ENCODE results near the gene HUS1B.
"Not testable (repeated sequence)": the region's sequence is repeated elsewhere in the genome, so short reads cannot be mapped to it uniquely, and the experiment has no call there.

Gene HUS1B

GRCh38 chr6:701700-702479 lies 45.0 kb upstream of the HUS1B start:
- no peak overlapping the region for H3K27ac ChIP-seq
- H3K4me3 ChIP-seq = no peak overlapping the region
- no peaks in the 10 kb centered on the region for H3K4me1 ChIP-seq
- no peaks in the 10 kb centered on the region for H3K9me3 ChIP-seq
- intact Hi-C loops (cut with DNase I; ENCODE audit: low total_unique reads) = no loop called here
- H3K27me3 ChIP-seq = peaks cover 0 to 9% of the 10 kb centered on the region in 2 donors
- TF ChIP-seq CTCF (IDR thresholded peaks at IDR 0.05) = no peak
- H3K36me3 ChIP-seq = no peaks in the 10 kb centered on the region
- DNase-seq = no peak

- peaks cover 0 to 9% of the 10 kb centered on the region in 2 donors for H3K27me3 ChIP-seq
- TF ChIP-seq CTCF (IDR thresholded peaks at IDR 0.05) = no peak
- H3K4me1 ChIP-seq = no peaks in the 10 kb centered on the region
- no peak overlapping the region for H3K4me3 ChIP-seq
- no peak overlapping the region for H3K27ac ChIP-seq
- DNase-seq = no peak
- no peaks in the 10 kb centered on the region for H3K9me3 ChIP-seq
- intact Hi-C loops (cut with DNase I; ENCODE audit: low total_unique reads) = no loop called here
- H3K36me3 ChIP-seq = no peaks in the 10 kb centered on the region
Observed at GRCh38 chr6:701215-701614, 44.3 kb upstream of the HUS1B start.

- Histone ChIP-seq H3K4me1 (no peaks in the 10 kb centered on the region), H3K9me3 (no peaks in the 10 kb centered on the region), H3K27ac (no peak overlapping the region), H3K27me3 (peaks cover 0 to 9% of the 10 kb centered on the region in 2 donors), H3K36me3 (no peaks in the 10 kb centered on the region), H3K4me3 (no peak overlapping the region)
- no peak for TF ChIP-seq CTCF (IDR thresholded peaks at IDR 0.05)
- intact Hi-C loops (cut with DNase I; ENCODE audit: low total_unique reads) = no loop called here
- no peak for DNase-seq
Observed at GRCh38 chr6:700490-700889, 43.6 kb upstream of the HUS1B start.

GRCh38 chr6:699319-699718 lies 42.4 kb upstream of the HUS1B start:
- TF ChIP-seq CTCF (IDR thresholded peaks at IDR 0.05) = no peak

GRCh38 chr6:694431-695126 lies 37.7 kb upstream of the HUS1B start:
- H3K27me3 ChIP-seq; H3K36me3 ChIP-seq; DNase-seq; intact Hi-C loops (cut with DNase I; ENCODE audit: low total_unique reads); H3K4me3 ChIP-seq; H3K27ac ChIP-seq; H3K9me3 ChIP-seq: not testable (repeated sequence)
- H3K4me1 ChIP-seq = peaks cover 0 to 21% (median 13%) of the 10 kb centered on the region in 4 donors

More at GRCh38 chr6:699319-699718, 42.4 kb upstream of the HUS1B start:
- no peak for DNase-seq
- no peaks in the 10 kb centered on the region for H3K36me3 ChIP-seq
- H3K4me3 ChIP-seq = no peak overlapping the region
- no peaks in the 10 kb centered on the region for H3K4me1 ChIP-seq
- H3K27ac ChIP-seq = no peak overlapping the region
- intact Hi-C loops (cut with DNase I; ENCODE audit: low total_unique reads) = no loop called here
- no peaks in the 10 kb centered on the region for H3K9me3 ChIP-seq
- H3K27me3 ChIP-seq = peaks cover 0 to 9% of the 10 kb centered on the region in 2 donors

- peak overlapping the region; percentile 80 to 96 for H3K4me3 ChIP-seq
- H3K4me1 ChIP-seq = peaks cover 0 to 21% (median 13%) of the 10 kb centered on the region in 4 donors
- intact Hi-C loops (cut with DNase I; ENCODE audit: low total_unique reads) = no loop called here
- no peaks in the 10 kb centered on the region for H3K27me3 ChIP-seq
- H3K27ac ChIP-seq = no peak overlapping the region
- TF ChIP-seq CTCF (IDR thresholded peaks at IDR 0.05) = no peak
- no peaks in the 10 kb centered on the region for H3K9me3 ChIP-seq
- no peaks in the 10 kb centered on the region for H3K36me3 ChIP-seq
- DNase-seq = no peak
Observed at GRCh38 chr6:693723-694009, 36.8 kb upstream of the HUS1B start.

All from tibial artery (tissue), 4 donors.